Endothelial cell of umbilical vein (primary cell): ENCODE measurements around the gene LPIN1. TPM values are rescaled to one million over a fixed set of nuclear protein-coding genes. Genes with fewer than 3 reads are reported as not detected.

Experiments used
- BruUV-seq: library from RNA; stranded (reverse); fragments of 400-500 nt; replicated peaks from 2 replicates; lab custom pipeline; 2021; lab: Mats Ljungman, UMichigan
- CTCF ChIA-PET: fragments of 300-600, 350-600 bp; sonication (Branson Sonifier 250); formaldehyde crosslinking; loops from one replicate; lab custom pipeline; 2021; ENCODE audit warnings: antibody characterized with exemption, inconsistent platforms; lab: Charles Lee
- POLR2A ChIA-PET: fragments of 300-600, 350-600 bp; sonication (Branson Sonifier 250); formaldehyde crosslinking; loops from one replicate; lab custom pipeline; 2021; ENCODE audit warnings: antibody characterized with exemption, inconsistent platforms; lab: Charles Lee
- DNase-seq: peaks from one replicate; pipeline ENCODE4 v3.0.0-alpha.2; 2011; ENCODE audit warnings: low read depth, low spot score
- FAIRE-seq: peaks from 2 replicates; lab custom pipeline; 2011; peaks lifted over from hg19 to GRCh38; lab: Jason Lieb, UNC
- H2AFZ ChIP-seq: 2 replicates; pipeline ENCODE4 v1.6.0; 2012; ENCODE audit warnings: low read depth, low read length, control low read depth, inconsistent platforms
- H3K27ac ChIP-seq: 2 replicates; pipeline ENCODE4 v1.5.1; 2011; ENCODE audit warnings: low read depth, mild to moderate bottlenecking, control low read depth, low read length, moderate library complexity; ENCODE audit not compliant: insufficient read depth
- H3K27me3 ChIP-seq, 2 experiments: 2 replicates each; pipeline versions ENCODE4 v1.6.0 to v1.6.1; 2011; ENCODE audit warnings: low read length in 2 of 2, mixed read lengths in 1 of 2; ENCODE audit not compliant: control insufficient read depth in 2 of 2, insufficient read depth in 2 of 2
- H3K36me3 ChIP-seq, 2 experiments: 2 replicates in 1 of 2; 3 replicates in 1 of 2; pipeline ENCODE4 v1.5.1; 2011; ENCODE audit warnings: low read length in 2 of 2, mild to moderate bottlenecking in 1 of 2, moderate library complexity in 1 of 2; ENCODE audit not compliant: control insufficient read depth in 2 of 2, insufficient read depth in 2 of 2; ENCODE audit errors: extremely low read depth in 1 of 2
- H3K4me1 ChIP-seq: 3 replicates; pipeline ENCODE4 v1.5.1; 2011; ENCODE audit warnings: mild to moderate bottlenecking, low read length; ENCODE audit not compliant: control insufficient read depth, insufficient read depth; ENCODE audit errors: extremely low read depth
- H3K4me2 ChIP-seq: 2 replicates; pipeline ENCODE4 v1.6.1; 2011; ENCODE audit warnings: low read length, control low read depth, mixed read lengths; ENCODE audit not compliant: insufficient read depth
- H3K4me3 ChIP-seq, 3 experiments: fragments of 200-600 bp in 1 of 3; sonication (generic), shearing (Covaris generic) in 1 of 3; replicated peaks in 1 of 3; 2 replicates each; pipeline ENCODE4 v1.5.1; 2011 to 2016; ENCODE audit warnings: control low read depth in 3 of 3, low read length in 3 of 3, mild to moderate bottlenecking in 2 of 3, inconsistent platforms in 1 of 3, low read depth in 1 of 3, moderate library complexity in 1 of 3; ENCODE audit not compliant: insufficient read depth in 1 of 3
- H3K79me2 ChIP-seq: 2 replicates; pipeline ENCODE4 v1.6.0; 2012; ENCODE audit warnings: low read length, inconsistent platforms; ENCODE audit not compliant: control insufficient read depth, insufficient read depth
- H3K9ac ChIP-seq: replicated peaks from 2 replicates; pipeline ENCODE3; 2011; ENCODE audit warnings: low read length, control low read depth; ENCODE audit not compliant: insufficient read depth; ENCODE audit errors: extremely low read depth
- H3K9me1 ChIP-seq: replicated peaks from 3 replicates; pipeline ENCODE4 v1.6.0; 2011; ENCODE audit warnings: mild to moderate bottlenecking, low read length; ENCODE audit not compliant: control insufficient read depth, insufficient read depth; ENCODE audit errors: extremely low read depth
- H3K9me3 ChIP-seq: replicated peaks from 2 replicates; pipeline ENCODE4 v1.5.1; 2012; ENCODE audit warnings: low read length, inconsistent platforms; ENCODE audit not compliant: control insufficient read depth, insufficient read depth
- H4K20me1 ChIP-seq: replicated peaks from 2 replicates; pipeline ENCODE3; 2011; ENCODE audit warnings: mild to moderate bottlenecking, low read length; ENCODE audit not compliant: control insufficient read depth, insufficient read depth; ENCODE audit errors: extremely low read depth
- CTCF ChIP-seq, 2 donors: IDR thresholded peaks; 1 replicate in 1 of 2; 2 replicates in 1 of 2; pipeline ENCODE4 v1.5.1; 2011; ENCODE audit warnings: low read length in 2 of 2, mild to moderate bottlenecking in 2 of 2, moderate library complexity in 2 of 2, control low read depth in 1 of 2, inconsistent platforms in 1 of 2, low read depth in 1 of 2; ENCODE audit not compliant: insufficient read depth in 1 of 2; ENCODE audit errors: extremely low read depth in 1 of 2
- EZH2 ChIP-seq: IDR thresholded peaks from 2 replicates; pipeline ENCODE4 v1.6.1; 2012; ENCODE audit warnings: borderline replicate concordance, low read depth, mild to moderate bottlenecking, moderate library complexity, low read length, inconsistent platforms; ENCODE audit not compliant: severe bottlenecking
- FOS ChIP-seq: IDR thresholded peaks from 2 replicates; pipeline ENCODE4 v1.6.1; 2011; ENCODE audit warnings: mild to moderate bottlenecking, low read length, moderate library complexity, borderline replicate concordance; ENCODE audit not compliant: insufficient read depth
- GATA2 ChIP-seq: IDR thresholded peaks from 2 replicates; pipeline ENCODE4 v1.7.0; 2011; ENCODE audit warnings: low read depth, mild to moderate bottlenecking, moderate library complexity, mixed read lengths, low read length; ENCODE audit not compliant: insufficient read length, insufficient read depth
- JUN ChIP-seq: IDR thresholded peaks from 2 replicates; pipeline ENCODE4 v1.6.1; 2011; ENCODE audit warnings: borderline replicate concordance, low read depth; ENCODE audit not compliant: insufficient read length, insufficient read depth
- MAX ChIP-seq: IDR thresholded peaks from 2 replicates; pipeline ENCODE4 v1.6.1; 2011; ENCODE audit not compliant: insufficient read depth, insufficient read length
- MYC ChIP-seq: IDR thresholded peaks from one replicate; pipeline ENCODE4 v1.6.1; 2011; ENCODE audit warnings: mild to moderate bottlenecking, low read depth, low read length
- POLR2A ChIP-seq: IDR thresholded peaks from 2 replicates; pipeline ENCODE4 v1.6.1; 2012; ENCODE audit warnings: low read depth, mild to moderate bottlenecking, control low read depth, low read length
- POLR2AphosphoS5 ChIP-seq: IDR thresholded peaks from 2 replicates; pipeline ENCODE4 v1.6.1; 2012; ENCODE audit warnings: low read depth, mild to moderate bottlenecking, control low read depth, low read length, moderate library complexity; ENCODE audit not compliant: insufficient read depth
- dilution Hi-C: fragments of 300-500 bp; cut with MboI; formaldehyde crosslinking; loops from one replicate; pipeline ENCODE4 v1.15.0; 2019; ENCODE audit warnings: low sequenced_read_pairs; ENCODE audit not compliant: extremely low pct_ligation_motif_present
- intact Hi-C: fragments of 100-400 bp; cut with micrococcal nuclease; formaldehyde crosslinking; loops from one replicate; pipeline ENCODE4 v1.10.0; 2022
- polyA plus RNA-seq, 4 experiments: library from polyadenylated mRNA; depleted of rRNA in 3 of 4; stranded (reverse) in 3 of 4; unstranded in 1 of 4; fragments of >200 nt; gene quantifications; 2 replicates each; pipeline versions ENCODE4 v1.2.1 to v1.2.3, GENCODE V29; 2011 to 2012; ENCODE audit warnings: missing spikeins in 1 of 4
- total RNA-seq: library from RNA; stranded (reverse); gene quantifications from 2 replicates; pipeline ENCODE4 v1.2.3, GENCODE V29; 2021

Gene LPIN1
- total and polyA plus RNA-seq, 2 donors (not counting 3 experiments of a cell fraction or from before 2014, with no cell fraction given), result 26.6 to 80.4 TPM

GRCh38 chr2:11832531-11832930 lies 86.1 kb downstream of the LPIN1 start:
- no peak overlapping the region for H3K4me3 ChIP-seq
- H3K27me3 ChIP-seq, result peaks cover 0 to under 1% of the 10 kb centered on the region in 2 experiments
- no peak for FAIRE-seq
- H3K9me3 ChIP-seq, result no peaks in the 10 kb centered on the region
- no TSS peak for BruUV-seq
- H3K79me2 ChIP-seq, result no peaks in the 10 kb centered on the region
- H3K9me1 ChIP-seq, result no peaks in the 10 kb centered on the region
- no peaks in the 10 kb centered on the region for H4K20me1 ChIP-seq
- ChIA-PET POLR2A (interaction anchor here (0.7 kb wide), 1 partner anchor 884 kb away, joined by 8 read pairs; the partner anchor contains the start of gene TRIB2), CTCF (interaction anchor here (1.6 kb wide), 1 partner anchor 1174 kb away, joined by 7 read pairs; no protein-coding TSS in a partner anchor)
- intact Hi-C loops (loop anchor here (5.0 kb wide), 2 partner anchors 495 to 580 kb away; no protein-coding TSS in a partner anchor), dilution Hi-C loops (no loop called here)
- no peak overlapping the region for H3K27ac ChIP-seq
- no peak overlapping the region for H3K9ac ChIP-seq
- H3K36me3 ChIP-seq, result no peaks in the 10 kb centered on the region
- TF ChIP-seq JUN (no peak), GATA2 (no peak), MYC (no peak), CTCF (IDR thresholded peaks at IDR 0.05; ENCODE audit: extremely low read depth in 1 of 2, insufficient read depth in 1 of 2, low read depth in 1 of 2, low read length in 2 of 2) (no peak), MAX (no peak), EZH2 (no peak), POLR2A (no peak), POLR2AphosphoS5 (no peak), FOS (no peak)
- H3K4me2 ChIP-seq, result no peak overlapping the region
- H2AFZ ChIP-seq, result no peak overlapping the region
- no peak for DNase-seq
- peaks cover 30% of the 10 kb centered on the region for H3K4me1 ChIP-seq
